KMS-11 (cell line): ENCODE results near the gene ELMOD2.
A peak's percentile ranks its signal among the peaks of the same experiment; 100 is the strongest.

Source experiments
- H2AFZ ChIP-seq: fragments of 200-600 bp; sonication (generic); 2 replicates; pipeline ENCODE4 v1.6.1; 2016; ENCODE audit warnings: antibody characterized with exemption, mixed run types, low read depth
- H3K27ac ChIP-seq: fragments of 200-600 bp; sonication (generic); 2 replicates; pipeline ENCODE4 v1.6.1; 2016; ENCODE audit warnings: mild to moderate bottlenecking, mixed run types
- H3K27me3 ChIP-seq: fragments of 200-600 bp; sonication (generic); 2 replicates; pipeline ENCODE4 v1.6.1; 2017; ENCODE audit warnings: mild to moderate bottlenecking, low read depth, mixed run types, moderate library complexity; ENCODE audit not compliant: insufficient read depth
- H3K36me3 ChIP-seq: fragments of 200-600 bp; sonication (generic); 2 replicates; pipeline ENCODE4 v1.6.1; 2017; ENCODE audit warnings: mild to moderate bottlenecking, mixed run types; ENCODE audit not compliant: insufficient read depth
- H3K4me1 ChIP-seq: fragments of 200-600 bp; sonication (generic); 2 replicates; pipeline ENCODE4 v1.6.1; 2016; ENCODE audit warnings: mild to moderate bottlenecking, low read depth, mixed run types; ENCODE audit not compliant: poor library complexity, severe bottlenecking
- H3K4me2 ChIP-seq: fragments of 200-600 bp; sonication (generic); 2 replicates; pipeline ENCODE4 v1.7.0; 2016; ENCODE audit warnings: mild to moderate bottlenecking, mixed run types
- H3K4me3 ChIP-seq: fragments of 200-600 bp; sonication (generic); IDR thresholded peaks from 2 replicates; pipeline ENCODE4 v1.6.1; 2017; ENCODE audit warnings: low read depth, low read length, mixed read lengths; ENCODE audit not compliant: insufficient read depth
- H3K79me2 ChIP-seq: fragments of 200-600 bp; sonication (generic); 2 replicates; pipeline ENCODE4 v1.6.1; 2016; ENCODE audit warnings: low read depth, mixed run types; ENCODE audit not compliant: insufficient read depth
- H3K9ac ChIP-seq: fragments of 200-600 bp; sonication (generic); 2 replicates; pipeline ENCODE4 v1.6.1; 2016; ENCODE audit warnings: mild to moderate bottlenecking, mixed run types
- H4K20me1 ChIP-seq: fragments of 200-600 bp; sonication (generic); 2 replicates; pipeline ENCODE4 v1.6.1; 2016; ENCODE audit warnings: mild to moderate bottlenecking, mixed run types; ENCODE audit not compliant: insufficient read depth
- TF ChIP-seq, protein P1 (sequence below): fragments of 200-600 bp; sonication (generic); conservative IDR thresholded peaks from 2 replicates; pipeline ENCODE4 v1.6.1; 2017; ENCODE audit warnings: low read depth, mild to moderate bottlenecking, antibody characterized with exemption, low read length, moderate library complexity, mixed read lengths

ELMOD2 gene

DNA sequence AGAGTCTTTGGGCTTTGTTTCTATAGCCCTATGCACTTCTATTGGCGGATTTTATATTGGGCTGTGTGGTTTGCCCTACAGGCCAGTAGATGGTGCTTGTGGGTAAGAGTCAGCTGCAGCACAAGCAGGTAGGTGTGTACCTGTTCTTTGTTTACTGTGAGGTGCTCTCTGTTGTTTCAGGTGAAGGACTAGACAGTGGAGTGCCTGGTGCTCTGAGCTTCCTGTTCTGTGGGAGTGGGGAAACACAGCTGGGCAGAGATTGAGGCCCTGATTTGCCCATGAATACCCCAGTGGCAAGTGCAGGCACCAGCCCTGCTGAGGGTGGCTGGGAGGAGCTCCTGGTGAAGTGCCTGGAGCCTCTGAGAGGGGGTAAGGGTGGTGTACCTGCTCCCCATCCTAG is 71.1 kb downstream of the ELMOD2 start:
- Histone ChIP-seq H3K4me1 (no peaks in the 10 kb centered on the region), H3K36me3 (no peaks in the 10 kb centered on the region), H3K9ac (no peak overlapping the region), H3K27me3 (no peaks in the 10 kb centered on the region), H2AFZ (no peak overlapping the region), H4K20me1 (no peaks in the 10 kb centered on the region), H3K79me2 (no peaks in the 10 kb centered on the region), H3K4me2 (no peak overlapping the region), H3K4me3 (no peak overlapping the region), H3K27ac (no peak overlapping the region)
- TF ChIP-seq, protein P1, sequence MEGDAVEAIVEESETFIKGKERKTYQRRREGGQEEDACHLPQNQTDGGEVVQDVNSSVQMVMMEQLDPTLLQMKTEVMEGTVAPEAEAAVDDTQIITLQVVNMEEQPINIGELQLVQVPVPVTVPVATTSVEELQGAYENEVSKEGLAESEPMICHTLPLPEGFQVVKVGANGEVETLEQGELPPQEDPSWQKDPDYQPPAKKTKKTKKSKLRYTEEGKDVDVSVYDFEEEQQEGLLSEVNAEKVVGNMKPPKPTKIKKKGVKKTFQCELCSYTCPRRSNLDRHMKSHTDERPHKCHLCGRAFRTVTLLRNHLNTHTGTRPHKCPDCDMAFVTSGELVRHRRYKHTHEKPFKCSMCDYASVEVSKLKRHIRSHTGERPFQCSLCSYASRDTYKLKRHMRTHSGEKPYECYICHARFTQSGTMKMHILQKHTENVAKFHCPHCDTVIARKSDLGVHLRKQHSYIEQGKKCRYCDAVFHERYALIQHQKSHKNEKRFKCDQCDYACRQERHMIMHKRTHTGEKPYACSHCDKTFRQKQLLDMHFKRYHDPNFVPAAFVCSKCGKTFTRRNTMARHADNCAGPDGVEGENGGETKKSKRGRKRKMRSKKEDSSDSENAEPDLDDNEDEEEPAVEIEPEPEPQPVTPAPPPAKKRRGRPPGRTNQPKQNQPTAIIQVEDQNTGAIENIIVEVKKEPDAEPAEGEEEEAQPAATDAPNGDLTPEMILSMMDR = peak; percentile 57

DNA sequence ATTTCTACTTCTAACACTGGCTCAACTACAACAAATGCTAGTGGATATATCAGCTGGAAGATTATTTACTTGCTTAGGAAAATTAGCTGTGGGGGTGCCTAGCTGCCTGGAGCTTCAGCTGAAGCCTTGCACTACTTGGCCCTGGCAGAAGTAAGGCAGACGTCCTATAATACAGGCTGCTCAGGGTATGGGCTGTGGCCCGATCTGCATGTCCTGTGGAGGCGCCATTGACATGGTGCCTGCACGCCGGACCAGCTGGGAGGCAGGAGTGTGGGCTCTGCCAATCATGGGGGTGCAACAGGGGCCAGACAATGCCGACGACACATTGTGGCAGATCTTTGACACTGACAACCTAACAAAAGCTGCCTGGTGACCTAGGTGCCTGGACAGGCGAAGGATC is 76.4 kb downstream of the ELMOD2 start:
- no peaks in the 10 kb centered on the region for H3K36me3 ChIP-seq
- TF ChIP-seq, protein P1 = no peak
- no peak overlapping the region for H2AFZ ChIP-seq

DNA sequence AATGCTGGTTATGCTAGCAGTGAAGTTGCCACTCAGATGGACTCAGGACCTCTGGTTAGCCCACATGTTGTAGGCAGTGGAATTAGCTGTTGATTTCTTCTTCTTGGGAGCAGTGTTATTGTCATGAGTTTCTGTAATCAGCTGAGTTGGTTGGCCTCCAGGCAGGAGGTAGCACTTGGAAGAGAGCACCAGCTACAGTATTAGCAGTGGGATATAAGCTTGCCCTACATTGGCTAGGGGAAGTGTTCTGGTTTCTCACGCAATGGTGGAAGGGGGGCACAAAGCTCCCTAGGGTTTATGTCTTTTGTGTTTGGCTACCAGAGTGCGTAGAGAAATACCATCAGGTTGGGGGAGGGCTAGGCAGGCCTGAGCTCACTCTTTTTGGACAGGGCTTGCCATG is 78.7 kb downstream of the ELMOD2 start:
- H3K4me1 ChIP-seq = no peaks in the 10 kb centered on the region
- no peak overlapping the region for H3K27ac ChIP-seq
- no peaks in the 10 kb centered on the region for H3K27me3 ChIP-seq
- H2AFZ ChIP-seq = no peak overlapping the region
- H3K36me3 ChIP-seq = no peaks in the 10 kb centered on the region
- no peaks in the 10 kb centered on the region for H4K20me1 ChIP-seq
- H3K4me2 ChIP-seq = no peak overlapping the region
- TF ChIP-seq, protein P1 = no peak
- H3K4me3 ChIP-seq = no peak overlapping the region
- no peak overlapping the region for H3K9ac ChIP-seq
- no peaks in the 10 kb centered on the region for H3K79me2 ChIP-seq

More for the DNA sequence above, 76.4 kb downstream of the ELMOD2 start:
- Histone ChIP-seq H3K4me3 (no peak overlapping the region), H3K9ac (no peak overlapping the region), H3K4me2 (no peak overlapping the region), H3K27ac (no peak overlapping the region), H4K20me1 (no peaks in the 10 kb centered on the region), H3K4me1 (no peaks in the 10 kb centered on the region), H3K79me2 (no peaks in the 10 kb centered on the region), H3K27me3 (no peaks in the 10 kb centered on the region)

DNA sequence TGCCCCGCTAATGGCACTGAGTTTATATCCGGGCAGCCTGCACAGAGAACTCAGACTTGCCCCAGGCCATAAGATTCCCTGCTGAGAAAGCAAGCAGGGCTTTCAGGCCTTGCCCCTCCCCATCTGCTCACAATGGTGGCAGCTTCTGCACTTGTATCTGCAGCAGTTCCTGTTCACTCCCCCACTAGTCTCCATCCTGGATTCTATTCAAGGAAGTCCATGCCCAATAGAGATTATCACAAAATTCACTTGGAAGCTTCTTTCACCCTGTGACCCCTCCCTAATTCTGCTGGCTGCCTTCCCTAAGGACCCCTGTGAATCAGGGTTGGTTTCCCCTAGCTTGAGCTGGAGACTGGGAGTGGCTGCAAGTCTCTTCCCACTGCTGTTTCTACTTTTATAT is 79.3 kb downstream of the ELMOD2 start:
- no peaks in the 10 kb centered on the region for H3K4me1 ChIP-seq
- H2AFZ ChIP-seq = no peak overlapping the region
- H3K79me2 ChIP-seq = no peaks in the 10 kb centered on the region
- H3K4me3 ChIP-seq = no peak overlapping the region
- no peak overlapping the region for H3K27ac ChIP-seq
- TF ChIP-seq, protein P1 = no peak
- H3K27me3 ChIP-seq = no peaks in the 10 kb centered on the region
- H3K36me3 ChIP-seq = no peaks in the 10 kb centered on the region
- H3K9ac ChIP-seq = no peak overlapping the region
- no peaks in the 10 kb centered on the region for H4K20me1 ChIP-seq
- H3K4me2 ChIP-seq = no peak overlapping the region
